GM12892 (cell line): ENCODE data around the gene ARHGAP40.

Source experiments
- POLR2A ChIP-seq: IDR thresholded peaks from 2 replicates; pipeline ENCODE4 v1.6.1; 2011; ENCODE audit warnings: low read depth, low read length, control low read depth
- TAF1 ChIP-seq: IDR thresholded peaks from 2 replicates; pipeline ENCODE4 v1.6.1; 2011; ENCODE audit warnings: low read depth, mild to moderate bottlenecking, control low read depth, low read length, borderline replicate concordance

- no peak for TF ChIP-seq POLR2A
- TF ChIP-seq TAF1 = no peak
Observed at GRCh38 chr20:38698541-38698940, 96.9 kb downstream of the ARHGAP40 start.
